Upper lobe of left lung (tissue), 4 donors: ENCODE data around the gene EPB41L3.

Experiments used
- CTCF ChIP-seq, 6 experiments: fragments of 450-650 bp in 4 of 6; fragments of 200-600 bp in 2 of 6; sonication (generic) in 2 of 6; IDR thresholded peaks; one replicate each; pipeline ENCODE4 v1.5.1; 2016 to 2019; ENCODE audit warnings: antibody characterized with exemption in 6 of 6
- POLR2A ChIP-seq, 4 donors: fragments of 450-650 bp; IDR thresholded peaks; one replicate each; pipeline ENCODE4 v1.5.1; 2016 to 2017; ENCODE audit warnings: antibody characterized with exemption in 4 of 4, mild to moderate bottlenecking in 2 of 4
- POLR2AphosphoS5 ChIP-seq, 2 donors: sonication (generic); formaldehyde crosslinking; IDR thresholded peaks; one replicate each; pipeline ENCODE4 v1.5.1; 2017; ENCODE audit warnings: antibody characterized with exemption in 2 of 2

GRCh38 chr18:5468394-5468793 is 75.4 kb downstream of the EPB41L3 start:
- TF ChIP-seq CTCF (IDR thresholded peaks at IDR 0.05) (no peak), POLR2A (IDR thresholded peaks at IDR 0.05) (no peak), POLR2AphosphoS5 (IDR thresholded peaks at IDR 0.05) (no peak)
